Prostate gland (tissue), 2 donors: Measurements from ENCODE around the gene PARP8.
A peak's percentile ranks its signal among the peaks of the same experiment; 100 is the strongest.

Experiments used
- CTCF ChIP-seq, 4 experiments: fragments of 200-600 bp in 2 of 4; fragments of 450-650 bp in 2 of 4; sonication (generic) in 2 of 4; IDR thresholded peaks; 1 replicate in 3 of 4; 2 replicates in 1 of 4; pipeline ENCODE4 v1.5.1; 2016 to 2019; ENCODE audit warnings: antibody characterized with exemption in 4 of 4, mild to moderate bottlenecking in 2 of 4, moderate library complexity in 2 of 4
- POLR2AphosphoS5 ChIP-seq: sonication (generic); formaldehyde crosslinking; IDR thresholded peaks from one replicate; pipeline ENCODE4 v1.6.1; 2017; ENCODE audit warnings: antibody characterized with exemption

- peak; percentile 42 to 81 (median 70) for TF ChIP-seq CTCF (IDR thresholded peaks at IDR 0.05)
- TF ChIP-seq POLR2AphosphoS5 = peak; percentile 36
Observed at GRCh38 chr5:50751064-50751657, 84.7 kb downstream of the PARP8 start.
